AG04450 (cell line): Measurements from ENCODE around the gene ADCY3. TPM values are rescaled to one million over a fixed set of nuclear protein-coding genes. Genes with fewer than 3 reads are reported as not detected.

Source experiments
- CTCF ChIA-PET: fragments of 300-600, 350-600 bp; formaldehyde crosslinking; extraction: SDS; loops from one replicate; lab custom pipeline; 2022; ENCODE audit warnings: antibody characterized with exemption, inconsistent platforms; lab: Charles Lee
- POLR2A ChIA-PET: fragments of 350-600 bp; formaldehyde crosslinking; extraction: SDS; loops from one replicate; lab custom pipeline; 2021; ENCODE audit warnings: antibody characterized with exemption, inconsistent platforms; lab: Yijun Ruan, JAX
- DNase-seq: peaks from one replicate; pipeline ENCODE4 v3.0.0-alpha.2; 2011; ENCODE audit warnings: low read depth, low spot score
- H3K27ac ChIP-seq: one replicate; pipeline ENCODE4 v1.5.1; 2012; ENCODE audit warnings: low read depth, low read length, control low read depth
- H3K27me3 ChIP-seq: one replicate; pipeline ENCODE4 v1.6.0; 2012; ENCODE audit warnings: low read length; ENCODE audit not compliant: control insufficient read depth, insufficient read depth
- H3K4me3 ChIP-seq: 2 replicates; pipeline ENCODE4 v1.5.1; 2011; ENCODE audit warnings: mild to moderate bottlenecking, low read depth, low read length, control low read depth
- H3K9me3 ChIP-seq: 2 replicates; pipeline ENCODE4 v1.5.1; 2012; ENCODE audit warnings: low read length; ENCODE audit not compliant: control insufficient read depth, insufficient read depth
- polyA plus RNA-seq: library from polyadenylated mRNA; depleted of rRNA; stranded (reverse); fragments of >200 nt; gene quantifications from 2 replicates; pipeline ENCODE4 v1.2.3, GENCODE V29; 2011
- TF ChIP-seq, protein P1 (sequence below): IDR thresholded peaks from 2 replicates; pipeline ENCODE4 v1.5.1; 2011; ENCODE audit warnings: low read depth, low read length, control low read depth, inconsistent platforms

ADCY3 gene
- polyA plus RNA-seq, 1 experiment = 29.6 TPM

DNA sequence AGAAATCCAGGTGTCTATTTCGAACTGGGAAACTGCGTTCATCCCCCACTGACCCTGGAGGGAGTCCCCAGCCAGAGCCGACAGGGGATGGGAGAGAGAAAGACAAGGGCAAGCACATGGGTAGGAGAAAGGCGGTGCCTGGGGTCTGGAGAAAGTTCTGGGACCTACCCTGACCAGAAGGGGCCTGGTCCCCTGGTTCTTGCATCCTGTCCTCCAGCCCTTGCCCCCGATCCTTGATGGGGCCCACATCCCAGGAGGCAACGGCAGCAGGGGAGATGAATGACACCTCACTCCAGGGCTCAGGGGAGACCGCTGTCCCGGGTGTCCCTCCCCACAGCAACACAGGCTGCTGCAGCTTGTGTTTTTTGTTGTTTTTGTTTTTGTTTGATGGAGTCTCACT lies 4.9 kb downstream of the ADCY3 start:
- CTCF ChIA-PET = no interaction called here
- no peak for DNase-seq
- TF ChIP-seq, protein P1, sequence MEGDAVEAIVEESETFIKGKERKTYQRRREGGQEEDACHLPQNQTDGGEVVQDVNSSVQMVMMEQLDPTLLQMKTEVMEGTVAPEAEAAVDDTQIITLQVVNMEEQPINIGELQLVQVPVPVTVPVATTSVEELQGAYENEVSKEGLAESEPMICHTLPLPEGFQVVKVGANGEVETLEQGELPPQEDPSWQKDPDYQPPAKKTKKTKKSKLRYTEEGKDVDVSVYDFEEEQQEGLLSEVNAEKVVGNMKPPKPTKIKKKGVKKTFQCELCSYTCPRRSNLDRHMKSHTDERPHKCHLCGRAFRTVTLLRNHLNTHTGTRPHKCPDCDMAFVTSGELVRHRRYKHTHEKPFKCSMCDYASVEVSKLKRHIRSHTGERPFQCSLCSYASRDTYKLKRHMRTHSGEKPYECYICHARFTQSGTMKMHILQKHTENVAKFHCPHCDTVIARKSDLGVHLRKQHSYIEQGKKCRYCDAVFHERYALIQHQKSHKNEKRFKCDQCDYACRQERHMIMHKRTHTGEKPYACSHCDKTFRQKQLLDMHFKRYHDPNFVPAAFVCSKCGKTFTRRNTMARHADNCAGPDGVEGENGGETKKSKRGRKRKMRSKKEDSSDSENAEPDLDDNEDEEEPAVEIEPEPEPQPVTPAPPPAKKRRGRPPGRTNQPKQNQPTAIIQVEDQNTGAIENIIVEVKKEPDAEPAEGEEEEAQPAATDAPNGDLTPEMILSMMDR = no peak
- POLR2A ChIA-PET = no interaction called here
- H3K9me3 ChIP-seq = 0 out of 2 replicates have a peak, but pooled peaks cover under 1% of the 10 kb centered on the region
- H3K27me3 ChIP-seq = no peaks in the 10 kb centered on the region
- H3K4me3 ChIP-seq = no peak overlapping the region
- H3K27ac ChIP-seq = no peak overlapping the region

DNA sequence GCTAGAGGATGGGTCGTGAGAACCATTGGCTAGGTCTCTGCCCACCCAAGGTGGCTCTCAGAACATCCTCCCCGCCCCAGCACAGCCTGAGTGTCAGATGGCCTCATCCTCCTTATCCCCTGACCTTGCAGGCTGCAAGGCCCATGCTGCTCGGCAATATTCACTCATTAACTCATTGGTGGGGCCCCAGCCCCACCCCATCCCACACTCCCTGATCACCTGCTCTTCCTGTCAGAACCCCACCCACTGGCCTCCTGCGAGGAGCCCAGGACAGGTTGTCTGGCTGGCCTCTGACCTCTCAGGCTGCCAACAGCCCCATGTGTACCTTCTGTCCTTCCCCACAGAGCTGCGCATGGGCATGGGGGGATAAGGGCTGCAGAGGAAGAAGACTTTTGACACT lies 5.3 kb downstream of the ADCY3 start:
- Histone ChIP-seq H3K4me3 (no peak overlapping the region), H3K9me3 (0 out of 2 replicates have a peak, but pooled peaks cover 4% of the 10 kb centered on the region), H3K27me3 (no peaks in the 10 kb centered on the region), H3K27ac (no peak overlapping the region)
- ChIA-PET CTCF (no interaction called here), POLR2A (no interaction called here)
- no peak for DNase-seq
- TF ChIP-seq, protein P1 = no peak

- no peak for DNase-seq
- Histone ChIP-seq H3K27me3 (no peaks in the 10 kb centered on the region), H3K4me3 (no peak overlapping the region), H3K27ac (no peak overlapping the region), H3K9me3 (0 out of 2 replicates have a peak, but pooled peaks cover 4% of the 10 kb centered on the region)
- TF ChIP-seq, protein P1 = no peak
- POLR2A ChIA-PET = no interaction called here
- CTCF ChIA-PET = no interaction called here
Measured at GRCh38 chr2:24913911-24914310, 6.1 kb downstream of the ADCY3 start.

GRCh38 chr2:24912986-24913385 lies 7.1 kb downstream of the ADCY3 start:
- ChIA-PET CTCF (no interaction called here), POLR2A (no interaction called here)
- no peak for DNase-seq
- TF ChIP-seq, protein P1 = no peak
- H3K27ac ChIP-seq = no peak overlapping the region
- no peaks in the 10 kb centered on the region for H3K27me3 ChIP-seq
- H3K4me3 ChIP-seq = no peak overlapping the region
- 0 out of 2 replicates have a peak, but pooled peaks cover 4% of the 10 kb centered on the region for H3K9me3 ChIP-seq

DNA sequence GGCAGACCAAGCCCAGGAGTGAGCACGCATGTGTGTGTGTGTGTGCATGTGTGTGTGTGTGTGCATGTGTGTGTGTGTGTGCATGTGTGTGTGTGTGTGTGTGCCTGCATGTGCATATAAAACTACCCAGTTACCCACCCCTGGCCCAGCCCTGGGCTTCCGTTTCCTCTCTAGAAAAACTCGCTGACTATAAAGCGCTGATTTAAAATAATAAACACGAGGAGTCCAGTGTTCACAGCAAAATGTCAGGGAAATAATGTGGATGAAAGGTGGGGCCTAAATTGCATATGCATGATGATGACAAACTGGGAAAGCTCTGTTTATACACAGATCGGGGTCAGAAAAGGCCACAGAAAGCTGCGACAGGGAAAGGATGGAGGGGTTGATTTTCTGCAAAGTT lies 7.5 kb downstream of the ADCY3 start:
- TF ChIP-seq, protein P1 = no peak
- ChIA-PET CTCF (no interaction called here), POLR2A (interaction anchor here (0.7 kb wide), 1 partner anchor 85 kb away, joined by 3 read pairs; no protein-coding TSS in a partner anchor)
- Histone ChIP-seq H3K27me3 (no peaks in the 10 kb centered on the region), H3K9me3 (0 out of 2 replicates have a peak, but pooled peaks cover 4% of the 10 kb centered on the region), H3K4me3 (no peak overlapping the region), H3K27ac (no peak overlapping the region)
- DNase-seq = no peak
